Naive thymus-derived CD4-positive, alpha-beta T cell (primary cell): ENCODE data around the gene ARSG. TPM values are rescaled to one million over a fixed set of nuclear protein-coding genes. Genes with fewer than 3 reads are reported as not detected.

Experiments used
- ATAC-seq: fragments of 150-1000 bp; cut with Tn5 transposase; 2 replicates; pipeline ENCODE4 v1.10.0; 2021; ENCODE audit warnings: mild to moderate bottlenecking, moderate library complexity
- CTCF ChIA-PET: fragments of 350-600 bp; sonication (Branson Sonifier 250); formaldehyde crosslinking; loops from one replicate; lab custom pipeline; 2021; ENCODE audit warnings: antibody characterized with exemption; lab: Charles Lee
- POLR2A ChIA-PET: fragments of 350-600 bp; sonication (Branson Sonifier 250); formaldehyde crosslinking; loops from one replicate; lab custom pipeline; 2021; ENCODE audit warnings: antibody characterized with exemption, inconsistent platforms; lab: Charles Lee
- DNase-seq, 9 donors: peaks; one replicate each; pipeline versions ENCODE4 v3.0.0 to v3.0.0-alpha.2; 2020 to 2022; ENCODE audit warnings: mixed read lengths in 1 of 9
- H3K27ac ChIP-seq: one replicate; pipeline ENCODE4 v1.7.0; 2013; ENCODE audit warnings: mild to moderate bottlenecking, low read depth, low read length, moderate library complexity
- H3K27me3 ChIP-seq, 2 donors: one replicate each; pipeline ENCODE4 v1.7.0; 2013; ENCODE audit warnings: low read length in 2 of 2, mild to moderate bottlenecking in 2 of 2, moderate library complexity in 2 of 2; ENCODE audit not compliant: control insufficient read depth in 2 of 2, insufficient read depth in 2 of 2
- H3K36me3 ChIP-seq, 3 experiments: 1 replicate in 2 of 3; 2 replicates in 1 of 3; pipeline ENCODE4 v1.7.0; 2013; ENCODE audit warnings: low read length in 3 of 3, mild to moderate bottlenecking in 3 of 3, moderate library complexity in 1 of 3; ENCODE audit not compliant: insufficient read depth in 3 of 3, control insufficient read depth in 2 of 3
- H3K4me1 ChIP-seq, 2 donors: one replicate each; pipeline ENCODE4 v1.7.0; 2013; ENCODE audit warnings: low read length in 2 of 2, mild to moderate bottlenecking in 2 of 2, moderate library complexity in 1 of 2; ENCODE audit not compliant: control insufficient read depth in 2 of 2, insufficient read depth in 2 of 2
- H3K4me3 ChIP-seq: 2 replicates; pipeline ENCODE4 v1.7.0; 2013; ENCODE audit warnings: mild to moderate bottlenecking, low read length
- H3K9me3 ChIP-seq, 3 experiments: 1 replicate in 2 of 3; 2 replicates in 1 of 3; pipeline ENCODE4 v1.7.0; 2013; ENCODE audit warnings: low read length in 3 of 3; ENCODE audit not compliant: control insufficient read depth in 2 of 3
- H3K27ac Mint-ChIP-seq, 9 donors: one replicate each; pipeline ENCODE4 v1.8.0; 2020 to 2022; ENCODE audit warnings: mixed read lengths in 9 of 9, mild to moderate bottlenecking in 8 of 9, moderate library complexity in 5 of 9, inconsistent platforms in 2 of 9
- H3K27me3 Mint-ChIP-seq, 5 donors: one replicate each; pipeline ENCODE4 v1.8.0; 2021 to 2022; ENCODE audit warnings: mixed read lengths in 5 of 5, mild to moderate bottlenecking in 1 of 5
- H3K36me3 Mint-ChIP-seq, 5 donors: one replicate each; pipeline ENCODE4 v1.8.0; 2020 to 2022; ENCODE audit warnings: mixed read lengths in 5 of 5, mild to moderate bottlenecking in 3 of 5, inconsistent platforms in 1 of 5
- H3K4me1 Mint-ChIP-seq, 7 donors: one replicate each; pipeline ENCODE4 v1.8.0; 2020 to 2022; ENCODE audit warnings: mixed read lengths in 7 of 7, mild to moderate bottlenecking in 3 of 7, inconsistent platforms in 1 of 7
- H3K4me3 Mint-ChIP-seq, 10 donors: one replicate each; pipeline ENCODE4 v1.8.0; 2020 to 2022; ENCODE audit warnings: mild to moderate bottlenecking in 10 of 10, mixed read lengths in 10 of 10, moderate library complexity in 6 of 10, inconsistent platforms in 2 of 10
- H3K9me3 Mint-ChIP-seq, 11 donors: one replicate each; pipeline ENCODE4 v1.8.0; 2020 to 2022; ENCODE audit warnings: mixed read lengths in 11 of 11, mild to moderate bottlenecking in 4 of 11, inconsistent platforms in 1 of 11, moderate library complexity in 1 of 11
- intact Hi-C, 2 donors: fragments of 100-400 bp; cut with micrococcal nuclease; formaldehyde crosslinking; loops; one replicate each; pipeline ENCODE4 v1.15.1; 2023
- polyA plus RNA-seq, 2 donors: library from polyadenylated mRNA; unstranded; fragments of 300-500 nt; fragmentation: Illumina TruSeq; gene quantifications; one replicate each; pipeline ENCODE4 v1.2.3, GENCODE V29; 2021
- total RNA-seq, 6 experiments: library from RNA in 5 of 6; stranded (reverse) in 5 of 6; gene quantifications; 1 replicate in 5 of 6; 2 replicates in 1 of 6; pipeline ENCODE4 v1.2.3 and lab custom pipeline; 2021 to 2026

The ARSG gene
- total and polyA plus RNA-seq, 7 experiments from 2014 or later = 7.3 to 20.0 (median 12.6) TPM

DNA sequence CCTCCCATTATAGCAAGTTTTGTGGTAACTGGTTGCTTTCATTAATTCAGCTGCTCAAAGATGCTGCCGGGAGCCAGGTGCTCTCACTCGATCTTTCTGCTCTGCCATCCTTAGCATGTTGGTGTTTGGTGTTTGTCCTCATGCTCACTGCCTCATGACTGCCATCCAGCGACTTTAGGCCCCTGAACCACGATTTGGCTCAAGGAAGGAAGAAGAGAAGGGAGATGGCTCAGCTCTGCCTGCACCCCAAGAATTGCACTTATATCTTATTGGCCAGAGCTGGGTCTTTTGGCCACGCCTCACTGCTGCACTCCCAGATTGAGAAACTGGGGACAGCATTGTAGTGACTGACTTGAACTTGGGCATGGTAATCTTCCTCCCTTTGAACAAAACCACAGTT is 52.7 kb downstream of the ARSG start:
- no peaks in the 10 kb centered on the region for H3K9me3 Mint-ChIP-seq
- H3K4me3 Mint-ChIP-seq = peak overlapping the region in 8 of 10 donors; percentile 46 to 88 (median 66)
- intact Hi-C loops = loop anchor here in 1 of 2 donors (1.0 to 2.0 kb wide), 3 partner anchors 29 to 53 kb away; partner anchors contain the start of genes ARSG and SLC16A6
- H3K27me3 Mint-ChIP-seq = no peaks in the 10 kb centered on the region
- peak in 4 of 9 donors; percentile 16 to 33 (median 22) for DNase-seq
- Histone ChIP-seq H3K27me3 (no peaks in the 10 kb centered on the region), H3K4me3 (no peak overlapping the region), H3K36me3 (no peaks in the 10 kb centered on the region), H3K4me1 (peaks cover 51 to 59% of the 10 kb centered on the region in 2 donors), H3K9me3 (no peaks in the 10 kb centered on the region), H3K27ac (no peak overlapping the region)
- peaks cover 0 to 18% (median 0%) of the 10 kb centered on the region in 5 donors for H3K36me3 Mint-ChIP-seq
- ATAC-seq = peak; percentile 13
- peak overlapping the region; percentile 35 to 98 (median 87) for H3K27ac Mint-ChIP-seq
- ChIA-PET POLR2A (interaction anchor here (1.0 to 6.9 kb wide), 5 partner anchors 13 to 95 kb away, joined by 4 to 61 read pairs (median 8); partner anchors contain the start of genes AMZ2, ARSG and SLC16A6), CTCF (interaction anchor here (0.8 to 2.6 kb wide), 6 partner anchors 36 to 88 kb away, joined by 3 to 7 read pairs (median 3); partner anchors contain the start of gene ARSG)
- peaks cover 48 to 80% (median 71%) of the 10 kb centered on the region in 7 donors for H3K4me1 Mint-ChIP-seq

DNA sequence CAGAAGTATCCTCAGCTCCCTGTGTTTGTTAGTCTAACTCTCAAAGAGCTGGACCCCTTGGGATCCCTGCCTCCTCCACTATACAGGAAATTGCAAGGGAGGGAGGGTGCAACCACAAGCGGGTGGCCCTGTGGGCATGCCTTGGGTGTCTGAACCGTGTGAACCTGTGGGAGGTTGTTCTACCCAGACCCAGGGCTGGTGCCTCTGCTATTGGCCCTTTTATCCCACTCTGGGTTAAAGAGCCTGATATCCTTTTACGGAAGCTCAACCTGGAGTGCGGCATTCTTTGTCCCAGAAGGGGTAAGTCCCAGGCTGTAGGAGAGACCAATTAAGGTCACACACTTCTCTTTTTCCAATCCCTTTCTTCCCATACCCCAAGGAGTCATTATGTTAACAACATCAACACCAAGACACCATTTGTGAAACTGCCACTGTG is 53.4 kb downstream of the ARSG start:
- peaks cover 59 to 63% of the 10 kb centered on the region in 2 donors for H3K4me1 ChIP-seq
- peak overlapping the region; percentile 19 for H3K4me3 ChIP-seq
- CTCF ChIA-PET = interaction anchor here (0.8 to 2.6 kb wide), 8 partner anchors 13 to 89 kb away, joined by 3 to 7 read pairs (median 3); partner anchors contain the start of gene ARSG
- no peaks in the 10 kb centered on the region for H3K9me3 ChIP-seq
- no peaks in the 10 kb centered on the region for H3K27me3 ChIP-seq
- ATAC-seq (peak; percentile 76), DNase-seq (peak in 7 of 9 donors; percentile 29 to 65 (median 59))
- Mint-ChIP-seq H3K27ac (peak overlapping the region; percentile 66 to 98 (median 87)), H3K9me3 (no peaks in the 10 kb centered on the region), H3K27me3 (no peaks in the 10 kb centered on the region), H3K4me3 (peak overlapping the region; percentile 46 to 88 (median 66)), H3K4me1 (peaks cover 55 to 83% (median 72%) of the 10 kb centered on the region in 7 donors), H3K36me3 (peaks cover 0 to 21% (median 0%) of the 10 kb centered on the region in 5 donors)
- intact Hi-C loops = loop anchor here (1.0 to 5.0 kb wide), 8 partner anchors 30 to 307 kb away; partner anchors contain the start of genes ARSG (in 1 of the 2), KPNA2 (in 1 of the 2), PRKAR1A (in 1 of the 2) and SLC16A6 (in 1 of the 2)
- no peaks in the 10 kb centered on the region for H3K36me3 ChIP-seq
- POLR2A ChIA-PET = interaction anchor here (1.0 to 6.9 kb wide), 7 partner anchors 11 to 96 kb away, joined by 4 to 61 read pairs (median 4); partner anchors contain the start of genes AMZ2, ARSG and SLC16A6
- H3K27ac ChIP-seq = peak overlapping the region; percentile 46

DNA sequence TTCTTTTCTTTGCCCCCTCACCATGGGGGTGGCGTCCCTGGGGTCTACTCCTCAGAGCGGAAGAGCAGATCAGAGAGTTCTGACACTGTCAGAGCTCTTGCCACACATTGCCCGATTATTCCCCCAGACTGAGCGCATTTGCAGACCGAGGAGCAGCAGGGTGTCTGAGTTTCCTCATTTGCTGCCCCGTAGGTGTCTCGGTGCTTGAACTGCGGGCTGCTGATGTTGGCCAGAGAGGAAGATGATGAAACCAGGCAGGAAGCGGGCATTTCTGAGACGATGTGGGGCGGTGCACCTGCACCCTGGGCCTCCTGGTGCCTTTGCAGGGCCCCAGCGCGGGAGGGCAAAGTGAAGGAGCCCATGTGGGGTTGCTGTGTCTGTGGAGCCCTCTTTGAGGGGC is 55.2 kb downstream of the ARSG start:
- Histone ChIP-seq H3K27me3 (no peaks in the 10 kb centered on the region), H3K4me1 (peaks cover 68 to 73% of the 10 kb centered on the region in 2 donors), H3K27ac (peak overlapping the region; percentile 70), H3K4me3 (peak overlapping the region; percentile 37), H3K9me3 (no peaks in the 10 kb centered on the region), H3K36me3 (no peaks in the 10 kb centered on the region)
- DNase-seq = peak; percentile 26 to 66 (median 50)
- Mint-ChIP-seq H3K27me3 (no peaks in the 10 kb centered on the region), H3K4me1 (peaks cover 58 to 80% (median 76%) of the 10 kb centered on the region in 7 donors), H3K36me3 (peaks cover 0 to 21% (median 0%) of the 10 kb centered on the region in 5 donors), H3K4me3 (peak overlapping the region; percentile 68 to 88 (median 81)), H3K27ac (peak overlapping the region; percentile 91 to 98 (median 96)), H3K9me3 (no peaks in the 10 kb centered on the region)
- ChIA-PET CTCF (interaction anchor here (1.0 to 2.6 kb wide), 4 partner anchors 11 to 68 kb away, joined by 3 to 7 read pairs (median 4); partner anchors contain the start of gene ARSG), POLR2A (interaction anchor here (0.8 to 6.9 kb wide), 4 partner anchors 10 to 78 kb away, joined by 3 to 61 read pairs (median 16); partner anchors contain the start of genes ARSG and SLC16A6)
- intact Hi-C loops = loop anchor here (1.0 to 5.0 kb wide), 7 partner anchors 10 to 309 kb away; partner anchors contain the start of genes KPNA2 (in 1 of the 2) and PRKAR1A (in 1 of the 2)
- peak; percentile 79 for ATAC-seq

GRCh38 chr17:68347380-68347779 is 56.1 kb downstream of the ARSG start:
- Histone ChIP-seq H3K9me3 (no peaks in the 10 kb centered on the region), H3K27me3 (no peaks in the 10 kb centered on the region), H3K27ac (peak overlapping the region; percentile 70), H3K4me1 (peaks cover 78 to 82% of the 10 kb centered on the region in 2 donors), H3K4me3 (peak overlapping the region; percentile 37), H3K36me3 (no peaks in the 10 kb centered on the region)
- Mint-ChIP-seq H3K27me3 (no peaks in the 10 kb centered on the region), H3K27ac (peak overlapping the region; percentile 91 to 98 (median 96)), H3K9me3 (no peaks in the 10 kb centered on the region), H3K4me3 (peak overlapping the region; percentile 12 to 88 (median 74)), H3K36me3 (peaks cover 0 to 21% (median 0%) of the 10 kb centered on the region in 5 donors), H3K4me1 (peaks cover 63 to 89% (median 84%) of the 10 kb centered on the region in 7 donors)
- ChIA-PET POLR2A (interaction anchor here (0.6 to 6.9 kb wide), 8 partner anchors 9 to 311 kb away, joined by 3 to 61 read pairs (median 4); partner anchors contain the start of genes ARSG, SLC16A6 and WIPI1), CTCF (interaction anchor here (1.0 to 1.5 kb wide), 3 partner anchors 10 to 67 kb away, joined by 3 to 4 read pairs (median 3); no protein-coding TSS in a partner anchor)
- DNase-seq (no peak), ATAC-seq (no peak)
- intact Hi-C loops = loop anchor here (5.0 kb wide), 5 partner anchors 35 to 310 kb away; partner anchors contain the start of genes KPNA2 (in 1 of the 2) and PRKAR1A (in 1 of the 2)

DNA sequence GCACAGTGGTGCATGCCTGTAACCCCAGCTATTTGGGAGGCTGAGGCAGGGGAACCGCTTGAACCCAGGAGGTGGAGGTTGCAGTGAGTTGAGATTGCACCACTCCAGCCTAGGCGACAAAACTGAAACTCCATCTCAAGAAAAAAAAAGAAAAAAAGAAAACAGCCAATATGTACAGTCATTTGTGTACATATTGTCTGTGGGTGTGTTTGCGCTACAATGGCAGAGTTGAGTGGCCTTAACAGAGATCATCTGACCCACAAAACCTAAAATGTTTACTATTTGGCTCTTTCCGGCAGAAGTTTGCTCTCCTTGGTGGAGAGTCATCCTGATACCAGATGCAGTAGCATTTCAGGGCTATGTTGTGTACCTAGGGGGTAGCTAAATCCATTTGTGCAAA is 57.9 kb downstream of the ARSG start:
- intact Hi-C loops = loop anchor here (5.0 kb wide), 5 partner anchors 33 to 312 kb away; partner anchors contain the start of genes KPNA2 (in 1 of the 2) and PRKAR1A (in 1 of the 2)
- H3K9me3 ChIP-seq = no peaks in the 10 kb centered on the region
- no peaks in the 10 kb centered on the region for H3K36me3 ChIP-seq
- ATAC-seq = no peak
- H3K36me3 Mint-ChIP-seq = peaks cover 0 to 17% (median 0%) of the 10 kb centered on the region in 5 donors
- H3K4me3 Mint-ChIP-seq = peak overlapping the region in 4 of 10 donors; percentile 13 to 75 (median 47)
- no peaks in the 10 kb centered on the region for H3K9me3 Mint-ChIP-seq
- ChIA-PET POLR2A (interaction anchor here (0.6 to 6.9 kb wide), 5 partner anchors 8 to 141 kb away, joined by 3 to 61 read pairs (median 4); partner anchors contain the start of genes ARSG and SLC16A6), CTCF (interaction anchor here (1.1 kb wide), 1 partner anchor 52 kb away, joined by 3 read pairs; no protein-coding TSS in a partner anchor)
- no peaks in the 10 kb centered on the region for H3K27me3 ChIP-seq
- peaks cover 62 to 92% (median 85%) of the 10 kb centered on the region in 7 donors for H3K4me1 Mint-ChIP-seq
- peak overlapping the region in 4 of 9 donors; percentile 25 to 98 (median 70) for H3K27ac Mint-ChIP-seq
- no peak overlapping the region for H3K27ac ChIP-seq
- no peaks in the 10 kb centered on the region for H3K27me3 Mint-ChIP-seq
- peak in 1 of 9 donors; percentile 35 for DNase-seq
- peaks cover 86 to 88% of the 10 kb centered on the region in 2 donors for H3K4me1 ChIP-seq
- H3K4me3 ChIP-seq = no peak overlapping the region

- Histone ChIP-seq H3K27ac (no peak overlapping the region), H3K36me3 (no peaks in the 10 kb centered on the region), H3K4me1 (peaks cover 85 to 86% of the 10 kb centered on the region in 2 donors), H3K27me3 (no peaks in the 10 kb centered on the region), H3K4me3 (no peak overlapping the region), H3K9me3 (no peaks in the 10 kb centered on the region)
- no peaks in the 10 kb centered on the region for H3K9me3 Mint-ChIP-seq
- POLR2A ChIA-PET = interaction anchor here (1.0 to 6.5 kb wide), 2 partner anchors 60 kb away, joined by 3 to 84 read pairs; partner anchors contain the start of genes ARSG and SLC16A6
- ATAC-seq = no peak
- CTCF ChIA-PET = no interaction called here
- peak overlapping the region in 4 of 9 donors; percentile 4 to 80 (median 34) for H3K27ac Mint-ChIP-seq
- H3K4me1 Mint-ChIP-seq = peaks cover 54 to 92% (median 84%) of the 10 kb centered on the region in 7 donors
- H3K27me3 Mint-ChIP-seq = no peaks in the 10 kb centered on the region
- peaks cover 0 to 22% (median 0%) of the 10 kb centered on the region in 5 donors for H3K36me3 Mint-ChIP-seq
- peak overlapping the region in 5 of 10 donors; percentile 4 to 66 (median 26) for H3K4me3 Mint-ChIP-seq
- intact Hi-C loops = loop anchor here in 1 of 2 donors (10.0 kb wide), 1 partner anchor 147 kb away; no protein-coding TSS in a partner anchor
- DNase-seq = no peak
These were observed 60.1 kb downstream of the ARSG start for GRCh38 chr17:68351395-68351794.
